Measurements from ENCODE around the gene FEM1A.
"Not testable (repeated sequence)": the region's sequence is repeated elsewhere in the genome, so short reads cannot be mapped to it uniquely, and the experiment has no call there.

The FEM1A gene

GRCh38 chr19:4791183-4792018 is at the start of gene FEM1A:
Gene FEM1A, plus strand, starts transcription at chr19:4791734. Its CDS starts 121 bp downstream, at chr19:4791855.
- peak; percentile 99 for DNase-seq (ENCODE audit: low spot score)

- DNase-seq (ENCODE audit: low spot score): no peak
Observed at GRCh38 chr19:4742723-4743646, 48.5 kb upstream of the FEM1A start.

- DNase-seq (ENCODE audit: low spot score): no peak
Observed at GRCh38 chr19:4744451-4745174, 46.9 kb upstream of the FEM1A start.

- not testable (repeated sequence) for DNase-seq (ENCODE audit: low spot score)
Observed at GRCh38 chr19:4745175-4745574, 46.4 kb upstream of the FEM1A start.

- DNase-seq (ENCODE audit: low spot score): no peak
Observed at GRCh38 chr19:4745986-4746385, 45.5 kb upstream of the FEM1A start.

- no peak for DNase-seq (ENCODE audit: low spot score)
Observed at GRCh38 chr19:4748185-4748584, 43.3 kb upstream of the FEM1A start.

- no peak for DNase-seq (ENCODE audit: low spot score)
Observed at GRCh38 chr19:4748589-4748988, 42.9 kb upstream of the FEM1A start.

- no peak for DNase-seq (ENCODE audit: low spot score)
Observed at GRCh38 chr19:4749870-4750590, 41.5 kb upstream of the FEM1A start.

GRCh38 chr19:4754248-4754647 is 37.3 kb upstream of the FEM1A start:
- no peak for DNase-seq (ENCODE audit: low spot score)

- no peak for DNase-seq (ENCODE audit: low spot score)
Observed at GRCh38 chr19:4755459-4755858, 36.1 kb upstream of the FEM1A start.

GRCh38 chr19:4758082-4758481 is 33.5 kb upstream of the FEM1A start:
- no peak for DNase-seq (ENCODE audit: low spot score)

GRCh38 chr19:4758659-4759058 is 32.9 kb upstream of the FEM1A start:
- DNase-seq (ENCODE audit: low spot score): no peak

- DNase-seq (ENCODE audit: low spot score): peak; percentile 88
Observed at GRCh38 chr19:4759388-4760284, 31.9 kb upstream of the FEM1A start.

- no peak for DNase-seq (ENCODE audit: low spot score)
Observed at GRCh38 chr19:4760285-4760650, 31.3 kb upstream of the FEM1A start.

GRCh38 chr19:4763021-4763420 is 28.5 kb upstream of the FEM1A start:
- no peak for DNase-seq (ENCODE audit: low spot score)

GRCh38 chr19:4764393-4764660 is 27.2 kb upstream of the FEM1A start:
- no peak for DNase-seq (ENCODE audit: low spot score)

GRCh38 chr19:4768934-4769777 is 22.4 kb upstream of the FEM1A start:
- peak; percentile 90 for DNase-seq (ENCODE audit: low spot score)

- DNase-seq (ENCODE audit: low spot score): no peak
Observed at GRCh38 chr19:4772566-4772965, 19.0 kb upstream of the FEM1A start.

- DNase-seq (ENCODE audit: low spot score): no peak
Observed at GRCh38 chr19:4773047-4773640, 18.4 kb upstream of the FEM1A start.

Measured in left forelimb (tissue), 1 donor.